ENCODE data around the gene TANK.
"Not testable (repeated sequence)": the region's sequence is repeated elsewhere in the genome, so short reads cannot be mapped to it uniquely, and the experiment has no call there.

Gene TANK

DNA sequence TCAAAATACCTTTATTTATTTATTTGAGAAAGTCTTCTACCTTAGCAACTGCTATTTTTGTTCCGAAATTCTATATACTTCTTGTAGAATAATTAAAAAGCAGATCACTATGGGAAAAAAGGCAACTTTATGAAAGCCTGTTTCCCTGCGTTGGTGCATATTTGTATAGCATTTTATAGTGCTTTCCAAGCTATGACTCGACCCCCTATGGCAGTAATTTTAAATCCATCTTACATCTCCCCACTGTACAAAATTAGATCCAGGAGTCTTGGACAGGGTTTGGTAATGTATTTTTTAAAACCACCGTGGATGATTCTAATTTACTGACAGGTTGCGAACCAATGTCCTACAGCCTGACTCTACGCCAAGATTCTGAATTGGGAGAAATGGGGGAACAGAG lies 10.1 kb downstream of the TANK start:
- no peak for DNase-seq

- no peak for DNase-seq
These were observed 11.0 kb downstream of the TANK start for GRCh38 chr2:161170958-161171932.

- DNase-seq: no peak
These were observed 12.8 kb downstream of the TANK start for GRCh38 chr2:161172901-161173540.

GRCh38 chr2:161173541-161174194 lies 13.4 kb downstream of the TANK start:
- no peak for DNase-seq

- DNase-seq: no peak
These were observed 17.7 kb downstream of the TANK start for GRCh38 chr2:161177969-161178368.

- no peak for DNase-seq
These were observed 18.5 kb downstream of the TANK start for GRCh38 chr2:161178756-161179155.

- DNase-seq: no peak
These were observed 29.8 kb downstream of the TANK start for GRCh38 chr2:161190050-161190449.

DNA sequence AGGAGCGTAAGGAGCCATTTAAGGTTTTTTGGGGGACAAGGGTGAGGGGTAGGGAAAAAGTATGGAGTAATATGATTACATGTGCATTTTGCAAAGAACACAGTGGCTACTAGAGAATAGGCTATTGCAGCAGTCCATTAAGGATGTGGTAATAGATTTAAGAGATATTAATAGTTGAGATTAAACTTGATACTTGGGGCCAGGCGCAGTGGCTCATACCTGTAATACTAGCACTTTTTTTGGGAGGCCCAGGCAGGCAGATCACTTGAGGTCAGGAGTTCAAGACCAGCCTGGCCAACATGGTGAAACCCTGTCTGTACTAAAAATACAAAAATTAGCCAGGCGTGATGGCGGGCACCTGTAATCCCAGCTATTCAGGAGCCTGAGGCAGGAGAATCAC lies 35.4 kb downstream of the TANK start:
- not testable (repeated sequence) for DNase-seq

DNA sequence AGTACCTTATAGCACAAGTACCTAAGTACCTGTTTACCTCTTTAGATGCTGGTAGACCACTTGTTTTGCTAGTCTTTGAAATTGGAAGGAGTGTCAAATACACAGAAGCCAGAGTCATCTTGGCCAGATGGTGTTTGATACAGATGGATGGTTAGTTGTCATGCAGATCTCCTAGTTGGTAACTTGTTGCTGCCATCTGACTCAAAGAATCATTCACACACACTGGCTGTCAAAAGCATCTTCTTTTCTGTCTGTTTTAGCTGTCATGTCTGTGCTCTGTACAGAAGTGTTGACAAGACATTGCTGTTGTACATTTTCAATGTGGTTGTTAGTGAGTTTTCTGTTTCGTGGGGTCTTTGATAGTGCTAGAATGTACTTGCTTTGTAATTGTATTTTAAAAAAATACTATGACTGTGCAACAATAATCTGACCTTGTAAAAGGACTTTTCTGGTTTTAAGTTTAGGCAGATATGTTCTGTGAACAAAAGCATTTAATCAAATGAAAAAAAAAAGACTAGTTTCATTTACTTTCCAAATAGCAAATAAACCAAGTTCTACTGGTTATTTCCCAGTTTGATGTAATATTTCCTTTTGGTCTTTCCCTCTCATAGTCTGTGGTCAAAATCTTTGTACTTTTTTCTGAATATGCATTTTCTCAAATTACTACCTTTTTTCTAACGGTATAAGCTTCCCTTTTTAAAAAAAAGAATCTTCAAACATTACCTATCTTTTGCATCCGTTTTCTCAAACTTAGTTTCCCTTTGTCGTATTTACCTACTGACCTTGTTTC lies 39.9 kb downstream of the TANK start:
- no peak for DNase-seq

GRCh38 chr2:161204846-161205245 lies 44.6 kb downstream of the TANK start:
- DNase-seq: no peak

- DNase-seq: no peak
These were observed 46.3 kb downstream of the TANK start for GRCh38 chr2:161206471-161207032.

GRCh38 chr2:161207941-161208340 lies 47.7 kb downstream of the TANK start:
- DNase-seq: no peak

- no peak for DNase-seq
These were observed 48.4 kb downstream of the TANK start for GRCh38 chr2:161208527-161209139.

GRCh38 chr2:161209902-161210301 lies 49.7 kb downstream of the TANK start:
- no peak for DNase-seq

- DNase-seq: no peak
These were observed 57.5 kb downstream of the TANK start for GRCh38 chr2:161217597-161218185.

DNA sequence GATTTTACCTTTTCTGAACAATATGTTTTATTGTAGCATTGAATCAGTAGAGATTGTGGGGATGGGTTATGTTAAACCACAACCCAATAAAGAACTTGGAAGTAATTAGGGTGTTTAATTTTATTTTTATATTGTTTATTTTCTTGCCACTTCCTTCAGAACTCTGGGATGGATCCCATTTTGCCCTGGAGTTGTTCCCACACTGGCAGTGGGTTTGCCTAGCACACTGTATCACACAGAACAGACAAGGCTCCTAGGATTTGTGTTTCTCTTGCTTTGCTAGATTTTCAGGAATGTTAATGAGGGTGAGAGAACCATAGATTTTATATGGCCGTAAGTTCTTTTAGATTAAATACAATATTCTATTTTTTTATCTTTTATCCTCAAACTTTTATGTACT lies 59.0 kb downstream of the TANK start:
- DNase-seq: no peak

- DNase-seq: no peak
These were observed 63.0 kb downstream of the TANK start for GRCh38 chr2:161223139-161223732.

DNA sequence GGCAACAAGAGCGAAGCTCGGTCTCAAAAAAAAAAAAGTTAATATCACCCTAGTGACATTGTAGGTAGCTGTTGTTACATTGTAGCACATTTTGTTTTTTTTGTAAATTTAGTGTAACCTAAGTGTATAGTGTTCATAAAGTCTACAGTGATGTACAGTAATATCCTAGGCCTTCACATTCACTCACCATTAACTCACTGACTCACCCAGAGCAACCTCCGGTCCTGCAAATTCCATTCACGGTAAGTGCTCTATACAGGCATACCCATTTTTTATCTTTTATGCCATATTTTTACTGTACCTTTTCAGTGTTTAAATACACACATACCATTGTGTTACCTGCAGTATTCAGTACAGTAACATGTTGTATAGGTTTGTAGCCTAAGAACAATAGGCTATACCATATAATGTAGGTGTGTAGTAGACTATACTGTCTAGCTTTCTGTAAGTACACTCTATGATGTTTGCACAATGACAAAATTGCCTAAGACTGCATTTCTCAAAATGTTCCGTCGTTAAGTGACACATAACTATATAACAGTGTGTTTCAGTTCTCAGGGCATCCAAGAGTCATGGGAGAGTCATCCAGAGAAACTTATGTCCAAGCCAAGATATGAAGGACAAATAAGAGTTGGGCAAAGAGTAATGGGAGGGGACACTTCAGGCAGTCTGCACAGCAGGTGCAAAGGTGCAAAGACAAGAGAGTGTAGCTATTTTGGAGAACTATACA lies 68.4 kb downstream of the TANK start:
- DNase-seq: no peak

- no peak for DNase-seq
These were observed 70.7 kb downstream of the TANK start for GRCh38 chr2:161230959-161231358.

DNA sequence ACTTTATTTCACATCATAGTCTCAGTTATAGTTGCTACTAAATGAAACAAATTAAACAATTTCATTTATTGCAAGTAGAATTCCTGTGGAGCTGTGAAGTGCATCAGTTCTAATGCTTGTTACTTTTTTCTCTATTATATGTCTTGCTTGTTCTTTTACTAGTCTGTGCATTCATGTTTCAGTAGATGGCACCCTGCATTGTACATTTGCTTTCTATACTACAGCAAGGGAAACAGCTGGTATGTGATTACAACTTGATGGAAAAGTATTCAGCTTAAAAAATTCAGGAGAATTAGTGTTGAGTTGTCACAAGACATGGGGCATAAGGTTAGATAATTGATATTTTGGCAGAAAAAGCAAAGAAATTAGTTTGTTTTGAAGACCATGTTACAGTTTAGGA lies 72.3 kb downstream of the TANK start:
- DNase-seq: no peak
